Measurements from ENCODE around the gene C11orf16. TPM values are rescaled to one million over a fixed set of nuclear protein-coding genes. Genes with fewer than 3 reads are reported as not detected.

The C11orf16 gene
- total RNA-seq, 3 donors from 2014 or later = not detected

- ATAC-seq = no peak
- no peak overlapping the region for H3K4me3 ChIP-seq
- intact Hi-C loops (cut with DNase I, micrococcal nuclease) = no loop called here
- peaks cover 3% of the 10 kb centered on the region for H3K4me1 ChIP-seq (ENCODE audit: low read depth)
- no peaks in the 10 kb centered on the region for H3K9me3 ChIP-seq
- H3K36me3 ChIP-seq (ENCODE audit: low read depth) = no peaks in the 10 kb centered on the region
- DNase-seq = no peak
- TF ChIP-seq, protein P1, sequence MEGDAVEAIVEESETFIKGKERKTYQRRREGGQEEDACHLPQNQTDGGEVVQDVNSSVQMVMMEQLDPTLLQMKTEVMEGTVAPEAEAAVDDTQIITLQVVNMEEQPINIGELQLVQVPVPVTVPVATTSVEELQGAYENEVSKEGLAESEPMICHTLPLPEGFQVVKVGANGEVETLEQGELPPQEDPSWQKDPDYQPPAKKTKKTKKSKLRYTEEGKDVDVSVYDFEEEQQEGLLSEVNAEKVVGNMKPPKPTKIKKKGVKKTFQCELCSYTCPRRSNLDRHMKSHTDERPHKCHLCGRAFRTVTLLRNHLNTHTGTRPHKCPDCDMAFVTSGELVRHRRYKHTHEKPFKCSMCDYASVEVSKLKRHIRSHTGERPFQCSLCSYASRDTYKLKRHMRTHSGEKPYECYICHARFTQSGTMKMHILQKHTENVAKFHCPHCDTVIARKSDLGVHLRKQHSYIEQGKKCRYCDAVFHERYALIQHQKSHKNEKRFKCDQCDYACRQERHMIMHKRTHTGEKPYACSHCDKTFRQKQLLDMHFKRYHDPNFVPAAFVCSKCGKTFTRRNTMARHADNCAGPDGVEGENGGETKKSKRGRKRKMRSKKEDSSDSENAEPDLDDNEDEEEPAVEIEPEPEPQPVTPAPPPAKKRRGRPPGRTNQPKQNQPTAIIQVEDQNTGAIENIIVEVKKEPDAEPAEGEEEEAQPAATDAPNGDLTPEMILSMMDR (IDR thresholded peaks at IDR 0.05) = no peak
These were observed 60.8 kb downstream of the C11orf16 start for GRCh38 chr11:8871962-8872361.

GRCh38 chr11:8871171-8871775, 61.5 kb downstream of the C11orf16 start:
- ATAC-seq = peak; percentile 61
- no peaks in the 10 kb centered on the region for H3K36me3 ChIP-seq (ENCODE audit: low read depth)
- intact Hi-C loops (cut with DNase I, micrococcal nuclease) = no loop called here
- no peaks in the 10 kb centered on the region for H3K9me3 ChIP-seq
- peak overlapping the region; percentile 74 for H3K4me3 ChIP-seq
- DNase-seq = peak; percentile 47 to 62 (median 56)
- TF ChIP-seq, protein P1 (IDR thresholded peaks at IDR 0.05) = no peak
- H3K4me1 ChIP-seq (ENCODE audit: low read depth) = peaks cover 5% of the 10 kb centered on the region

DNA sequence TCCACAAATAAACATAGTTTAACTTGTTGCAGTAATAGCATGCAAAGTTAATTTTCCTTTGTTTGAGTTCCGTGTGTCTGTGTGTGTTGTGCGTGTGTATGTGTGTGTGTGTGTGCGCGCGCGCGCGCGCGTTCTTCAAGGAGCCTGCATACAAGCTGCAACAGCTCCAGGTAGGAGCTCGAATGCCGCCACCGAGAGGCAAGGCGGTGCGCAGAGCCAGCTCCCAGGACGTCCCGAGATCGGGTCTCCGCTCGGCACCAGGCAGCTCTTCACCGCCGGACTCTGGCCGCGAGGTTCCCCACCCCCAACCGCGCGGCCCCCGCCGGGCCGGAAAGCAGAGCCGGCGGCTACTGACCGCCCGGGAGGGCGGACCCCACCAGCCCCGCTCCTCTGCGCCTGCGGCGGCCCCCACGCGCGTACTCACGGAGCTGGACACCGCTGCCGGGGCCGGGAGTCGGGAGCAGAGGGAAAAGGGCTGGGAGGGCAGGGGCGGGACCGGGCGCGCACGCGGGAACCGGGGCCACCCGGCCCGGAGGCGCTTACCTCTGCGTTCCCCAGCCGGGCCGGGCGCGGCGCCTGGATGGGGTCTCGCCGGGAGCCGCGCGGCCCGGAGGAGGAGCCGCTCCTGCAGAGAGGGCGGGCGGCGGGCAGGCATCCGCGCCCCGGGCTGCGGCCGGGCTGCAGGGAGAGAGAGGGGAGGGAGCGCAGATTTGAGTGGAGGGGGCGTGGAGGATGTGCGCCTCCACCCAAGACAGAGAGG, 62.2 kb downstream of the C11orf16 start:
- H3K4me1 ChIP-seq (ENCODE audit: low read depth) = peaks cover 5% of the 10 kb centered on the region
- TF ChIP-seq, protein P1 (IDR thresholded peaks at IDR 0.05) = no peak
- intact Hi-C loops (cut with DNase I, micrococcal nuclease) = no loop called here
- DNase-seq (peak; percentile 81 to 89 (median 85)), ATAC-seq (peak; percentile 92)
- H3K4me3 ChIP-seq = peak overlapping the region; percentile 74
- H3K9me3 ChIP-seq = no peaks in the 10 kb centered on the region
- no peaks in the 10 kb centered on the region for H3K36me3 ChIP-seq (ENCODE audit: low read depth)

Other genes starting within 250 kb of the C11orf16 start
- 10 to 100 TPM; 12.6 to 20.1 (median 17.0) TPM for gene AKIP1, start 21.8 kb downstream of the C11orf16 start, total RNA-seq
- not detected for gene ASCL3, start 10.1 kb upstream of the C11orf16 start, total RNA-seq
- gene TMEM9B, start 31.5 kb upstream of the C11orf16 start, total RNA-seq = 100 to 1,000 TPM in 1 of 3 donors, 10 to 100 TPM in 2; 51.4 to 109 (median 78.4) TPM
- gene NRIP3, start 71.1 kb upstream of the C11orf16 start, total RNA-seq = 1 to 10 TPM in 1 of 3 donors, under 1 TPM in 2; 0.20 to 1.6 (median 0.63) TPM
- 10 to 100 TPM in 2 of 3 donors, 1 to 10 TPM in 1; 8.7 to 18.7 (median 15.9) TPM for gene SCUBE2, start 158.7 kb upstream of the C11orf16 start, total RNA-seq